SK-N-DZ (cell line): Measurements from ENCODE around the gene MACROD1.
A peak's percentile ranks its signal among the peaks of the same experiment; 100 is the strongest.
"Not testable (repeated sequence)": the region's sequence is repeated elsewhere in the genome, so short reads cannot be mapped to it uniquely, and the experiment has no call there.

Experiments
- DNase-seq: peaks from one replicate; pipeline ENCODE4 v3.0.0-alpha.2; 2015; ENCODE audit warnings: low spot score

The MACROD1 gene

DNA sequence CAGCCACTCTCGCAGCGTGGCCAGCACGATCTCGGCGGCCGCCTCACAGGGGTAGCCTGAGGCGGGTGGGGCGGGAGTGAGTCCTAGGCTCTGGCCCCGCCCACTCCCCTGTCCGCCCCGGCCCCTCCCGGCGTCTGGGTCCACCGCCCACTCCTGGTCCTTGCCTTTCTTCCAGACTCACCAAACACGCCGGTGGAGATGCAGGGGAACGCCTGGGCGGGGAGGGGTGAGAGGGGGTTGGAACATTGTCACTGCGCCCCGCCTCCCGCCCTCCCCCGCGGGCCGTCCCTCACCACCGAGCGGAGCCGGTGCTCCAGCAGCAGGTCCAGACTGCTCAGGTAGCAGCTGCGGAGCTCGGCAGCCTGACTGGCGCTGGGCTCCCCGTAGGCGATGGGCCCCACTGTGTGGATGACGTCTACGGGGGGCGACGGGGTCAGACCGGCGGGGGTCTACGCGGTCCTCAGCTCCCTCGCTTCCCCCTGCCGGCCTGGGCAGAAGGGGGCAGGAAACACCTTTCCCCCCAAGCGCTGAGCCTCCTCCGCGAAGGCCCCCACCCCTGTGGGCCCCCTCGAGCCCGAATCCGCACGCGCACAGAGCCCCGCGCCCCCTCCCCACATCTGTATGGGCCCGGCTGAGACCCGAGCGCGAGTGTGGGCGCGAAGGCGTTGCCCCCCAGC is 166.4 kb downstream of the MACROD1 start:
- DNase-seq, result peak; percentile 65

DNA sequence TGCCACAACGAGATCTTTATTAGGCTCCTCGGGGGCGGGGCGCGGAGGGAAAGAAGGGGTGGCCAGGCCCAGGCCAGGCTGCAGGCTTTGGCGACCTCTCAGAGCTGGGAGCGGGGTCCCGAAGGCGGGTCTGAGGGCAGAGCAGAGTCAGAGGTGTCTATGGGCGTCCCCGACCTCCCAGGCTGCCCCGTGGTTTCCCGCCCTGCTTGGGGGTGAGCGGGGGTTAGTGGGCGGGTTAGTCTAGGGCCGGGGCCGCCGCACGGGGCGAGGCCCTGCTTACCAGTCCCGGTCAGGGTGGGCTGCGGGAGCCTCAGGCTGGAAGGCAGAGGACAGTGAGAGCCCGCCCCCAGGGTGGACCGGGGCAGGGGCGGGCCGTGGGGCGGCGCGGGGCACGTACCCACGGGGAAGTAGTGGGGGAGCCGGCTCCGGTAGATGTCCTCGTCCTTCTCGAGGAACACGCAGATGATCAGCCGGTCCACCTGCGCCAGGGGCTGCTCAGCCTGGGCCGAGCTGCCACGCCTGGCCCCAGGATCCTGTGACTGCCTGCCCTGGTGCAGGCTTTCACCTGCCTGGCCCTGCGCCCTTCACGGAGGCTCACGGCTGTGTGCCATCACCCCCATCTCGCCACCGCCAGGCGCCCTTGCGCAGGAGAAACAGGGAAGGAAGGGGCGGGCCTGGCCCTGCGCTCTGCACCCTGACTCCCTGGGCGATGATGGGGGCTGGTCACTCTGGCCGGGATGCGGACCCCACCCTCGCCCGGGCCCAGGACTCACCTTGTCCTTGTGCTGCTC is 167.2 kb downstream of the MACROD1 start:
- no peak for DNase-seq

DNA sequence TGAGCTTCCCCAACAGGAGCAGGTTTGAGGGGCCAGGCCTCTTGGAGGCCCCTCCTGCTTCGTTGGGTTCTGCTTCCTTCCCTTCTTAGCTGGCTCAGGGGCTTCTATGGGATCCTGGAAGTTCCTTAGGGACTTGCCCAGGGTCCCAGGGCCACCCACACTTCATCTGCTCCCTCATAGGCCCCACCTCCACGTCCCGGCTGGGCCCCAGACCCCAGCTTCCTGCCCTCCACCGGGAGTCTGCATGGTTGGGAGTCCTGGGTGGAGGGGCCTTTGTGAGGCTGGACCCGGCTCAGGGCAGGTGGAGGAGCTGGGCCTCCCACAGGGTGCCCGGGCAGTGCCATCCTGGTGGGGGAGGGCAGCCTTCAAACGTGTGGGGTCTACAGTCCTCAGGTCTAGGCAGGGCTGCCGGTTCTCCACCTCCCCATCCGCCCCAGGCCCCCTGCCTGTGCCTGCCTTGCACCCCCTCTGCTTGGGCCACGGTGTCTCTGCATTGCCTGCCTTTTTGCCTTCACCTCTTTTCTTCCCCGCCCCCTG is 168.0 kb downstream of the MACROD1 start:
- DNase-seq, result no peak

DNA sequence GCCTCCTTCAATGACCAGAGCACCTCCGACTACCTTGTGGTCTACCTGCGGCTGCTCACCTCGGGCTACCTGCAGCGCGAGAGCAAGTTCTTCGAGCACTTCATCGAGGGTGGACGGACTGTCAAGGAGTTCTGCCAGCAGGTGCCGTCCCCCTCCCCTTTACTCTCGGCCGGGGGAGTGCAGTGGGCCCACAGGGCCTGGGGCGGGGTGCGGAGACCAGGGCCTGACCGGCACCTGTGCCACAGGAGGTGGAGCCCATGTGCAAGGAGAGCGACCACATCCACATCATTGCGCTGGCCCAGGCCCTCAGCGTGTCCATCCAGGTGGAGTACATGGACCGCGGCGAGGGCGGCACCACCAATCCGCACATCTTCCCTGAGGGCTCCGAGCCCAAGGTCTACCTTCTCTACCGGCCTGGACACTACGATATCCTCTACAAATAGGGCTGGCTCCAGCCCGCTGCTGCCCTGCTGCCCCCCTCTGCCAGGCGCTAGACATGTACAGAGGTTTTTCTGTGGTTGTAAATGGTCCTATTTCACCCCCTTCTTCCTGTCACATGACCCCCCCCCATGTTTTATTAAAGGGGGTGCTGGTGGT is 168.7 kb downstream of the MACROD1 start:
- no peak for DNase-seq

DNA sequence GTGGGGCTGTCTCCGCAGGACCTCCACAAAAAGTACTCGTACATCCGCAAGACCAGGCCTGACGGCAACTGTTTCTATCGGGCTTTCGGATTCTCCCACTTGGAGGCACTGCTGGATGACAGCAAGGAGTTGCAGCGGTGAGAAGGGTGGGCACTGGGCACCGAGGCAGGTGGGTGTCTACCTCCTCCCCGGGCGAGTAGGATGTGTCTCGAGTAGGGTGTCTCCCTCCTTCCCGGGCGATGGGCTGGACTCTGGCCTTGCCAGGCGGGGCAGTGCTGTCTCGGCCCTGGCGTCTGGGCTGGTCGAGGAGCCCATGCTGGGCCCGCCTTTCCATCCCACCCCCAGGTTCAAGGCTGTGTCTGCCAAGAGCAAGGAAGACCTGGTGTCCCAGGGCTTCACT is 169.4 kb downstream of the MACROD1 start:
- DNase-seq, result no peak

DNA sequence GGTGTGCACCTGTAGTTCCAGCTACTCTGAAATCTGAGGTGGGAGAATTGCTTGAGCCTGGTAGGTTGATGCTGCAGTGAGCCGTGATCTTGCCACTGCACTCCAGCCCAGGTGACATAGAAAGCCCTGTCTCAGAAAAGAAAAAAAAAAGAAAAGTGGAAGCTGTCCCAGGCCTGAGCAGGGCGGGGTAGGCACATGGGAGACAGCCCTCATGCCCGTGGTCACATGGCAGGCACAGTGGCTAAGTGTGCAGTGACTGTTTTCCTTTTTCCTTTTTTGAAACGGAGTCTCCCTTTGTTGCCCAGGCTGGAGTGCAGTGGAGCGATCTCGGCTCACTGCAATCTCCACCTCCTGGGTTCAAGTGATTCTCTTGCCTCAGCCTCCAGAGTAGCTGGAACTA is 171.9 kb downstream of the MACROD1 start:
- DNase-seq, result no peak

DNA sequence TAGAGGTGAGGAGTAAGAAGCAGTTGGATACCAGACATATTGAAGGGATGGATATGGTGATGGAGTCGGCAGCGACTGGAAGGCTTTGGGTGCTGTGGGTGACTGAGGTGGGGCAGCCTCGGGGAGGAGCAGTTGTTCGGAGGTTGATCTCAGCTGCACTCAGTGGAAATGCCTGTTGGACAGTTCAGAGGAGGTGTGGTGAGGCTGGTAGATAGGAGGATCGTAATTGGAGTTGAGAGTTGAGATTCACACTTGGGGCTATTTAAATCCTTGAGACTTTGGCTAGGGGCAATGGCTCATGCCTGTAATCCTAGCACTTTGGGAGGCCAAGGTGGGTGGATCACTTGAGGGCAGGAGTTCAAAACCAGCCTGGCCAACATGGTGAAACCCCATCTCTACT is 172.8 kb downstream of the MACROD1 start:
- no peak for DNase-seq

DNA sequence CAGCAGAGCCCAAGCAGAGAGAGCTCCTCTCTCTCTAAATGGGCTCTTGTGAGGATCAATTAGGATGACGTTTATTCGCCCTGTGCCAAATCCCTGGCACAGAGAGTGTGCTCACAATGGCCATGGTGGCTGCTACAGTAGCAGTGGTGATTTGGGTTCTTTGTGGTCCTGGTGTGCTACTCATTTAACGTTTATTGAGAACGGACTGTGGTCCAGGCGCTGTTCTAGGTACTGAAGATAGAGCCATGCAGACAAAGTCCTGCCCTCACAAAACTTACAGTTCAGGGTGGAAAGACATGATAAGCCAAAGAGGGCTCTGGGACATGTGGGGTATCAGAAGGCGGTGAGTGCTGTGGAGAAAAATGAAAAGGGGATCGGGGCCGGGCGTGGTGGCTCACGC is 174.4 kb downstream of the MACROD1 start:
- DNase-seq, result no peak

DNA sequence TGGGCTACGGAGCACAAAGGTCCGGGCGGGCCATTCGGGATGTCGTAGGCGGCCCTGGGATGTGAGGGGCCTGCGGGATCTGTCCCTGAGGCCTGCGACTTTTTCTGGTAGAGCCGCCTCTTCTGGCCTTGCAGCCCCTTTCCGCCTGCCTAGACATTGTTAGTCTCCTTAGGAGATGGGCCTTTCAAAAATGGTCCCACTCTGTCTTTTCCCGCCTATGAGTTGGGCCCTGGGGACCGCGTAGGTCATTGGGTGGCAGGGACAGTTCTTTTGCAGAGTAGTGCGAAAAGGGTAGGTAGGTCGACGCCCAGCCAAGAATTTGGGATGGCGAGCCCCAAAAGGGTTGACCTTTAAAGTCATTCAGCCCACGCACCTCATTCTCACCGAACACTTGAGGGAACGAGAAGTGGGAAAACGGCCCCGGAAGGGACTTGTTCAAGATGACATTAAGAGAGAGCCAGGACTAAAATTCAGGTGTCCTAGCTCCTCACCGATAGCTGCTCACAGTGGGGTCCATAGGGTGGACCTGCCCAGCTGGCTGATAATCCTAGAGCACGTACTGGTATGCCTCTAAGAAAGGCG is 178.9 kb downstream of the MACROD1 start:
- DNase-seq, result no peak

DNA sequence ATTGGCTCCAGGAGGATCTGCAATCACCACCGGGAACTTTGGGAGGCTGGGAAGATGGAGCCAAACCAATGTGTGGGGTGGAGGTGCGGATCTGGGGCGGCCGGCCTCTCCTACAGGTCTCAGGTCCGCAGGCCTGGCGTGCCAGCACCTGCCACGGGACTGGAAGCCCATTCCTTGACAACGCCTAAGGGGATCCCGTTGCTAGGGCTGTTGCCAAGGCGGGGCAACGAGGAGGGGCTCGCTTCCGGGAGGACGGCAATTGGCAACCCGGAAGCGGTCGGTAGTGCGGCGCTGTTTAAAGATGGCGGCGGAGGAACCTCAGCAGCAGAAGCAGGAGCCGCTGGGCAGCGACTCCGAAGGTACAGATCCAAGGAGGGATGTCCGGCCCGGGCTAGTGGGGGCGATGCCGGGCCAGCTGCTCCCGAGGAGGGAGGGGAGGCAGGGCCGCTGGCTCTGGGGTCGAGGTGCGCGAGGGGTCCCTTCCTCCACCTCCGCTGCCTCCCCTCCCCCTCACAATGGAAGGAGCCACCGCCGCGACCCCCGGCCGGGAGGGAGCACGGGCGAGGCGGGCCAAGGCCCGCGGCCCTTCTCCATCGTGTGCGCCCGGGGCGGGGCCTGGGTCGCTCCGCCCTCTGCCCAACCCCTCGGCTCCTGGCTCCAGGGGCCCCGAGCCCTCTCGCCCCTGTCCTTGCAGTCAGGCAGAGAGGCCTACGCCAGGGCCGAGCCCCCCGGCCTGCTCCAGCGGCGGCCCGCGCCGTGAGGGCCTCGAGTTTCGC is 179.6 kb downstream of the MACROD1 start, which contains the start of gene OTUB1:
TSS of gene OTUB1 (plus strand) at position 283 of the 776 bp plus-strand sequence. CDS start at position 302, 19 bp downstream.
- DNase-seq, result peak; percentile 96

DNA sequence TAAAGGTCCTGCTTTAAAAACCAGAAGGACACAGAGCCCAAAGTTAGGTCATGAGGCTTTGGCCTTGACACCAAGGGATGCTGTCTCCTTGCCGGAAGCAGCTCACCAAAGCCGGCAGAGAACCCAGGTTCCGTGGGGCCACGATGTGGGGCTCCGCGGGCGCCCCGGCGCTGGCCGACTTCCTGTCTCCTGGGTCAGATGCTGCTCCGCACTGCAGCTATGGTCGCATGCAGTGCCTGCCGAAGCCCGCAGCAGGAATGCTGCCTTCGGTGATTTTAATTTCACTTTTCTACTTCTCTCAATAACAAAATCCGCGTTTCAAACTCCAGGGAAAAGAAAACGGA is 180.1 kb downstream of the MACROD1 start:
- DNase-seq, result no peak

DNA sequence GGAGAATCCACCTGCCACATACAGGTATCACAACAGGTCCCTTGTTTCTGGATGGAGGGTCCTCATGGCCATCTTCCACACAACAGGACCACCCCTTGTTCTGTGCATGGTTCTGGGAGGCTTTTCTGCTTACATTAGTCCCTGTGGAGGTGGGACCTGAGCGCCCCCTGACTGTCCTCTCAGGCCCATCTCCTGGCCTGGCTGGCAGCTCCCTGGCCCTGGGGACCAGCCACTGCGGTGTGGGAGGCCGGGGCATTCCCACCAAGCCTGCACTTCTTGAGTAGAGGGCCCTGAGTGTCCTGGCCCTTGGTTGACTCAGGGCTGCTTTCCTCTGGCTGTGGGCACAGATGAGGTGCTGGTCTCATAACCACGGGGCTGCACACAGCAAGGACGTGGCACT is 186.5 kb downstream of the MACROD1 start:
- DNase-seq, result no peak

DNA sequence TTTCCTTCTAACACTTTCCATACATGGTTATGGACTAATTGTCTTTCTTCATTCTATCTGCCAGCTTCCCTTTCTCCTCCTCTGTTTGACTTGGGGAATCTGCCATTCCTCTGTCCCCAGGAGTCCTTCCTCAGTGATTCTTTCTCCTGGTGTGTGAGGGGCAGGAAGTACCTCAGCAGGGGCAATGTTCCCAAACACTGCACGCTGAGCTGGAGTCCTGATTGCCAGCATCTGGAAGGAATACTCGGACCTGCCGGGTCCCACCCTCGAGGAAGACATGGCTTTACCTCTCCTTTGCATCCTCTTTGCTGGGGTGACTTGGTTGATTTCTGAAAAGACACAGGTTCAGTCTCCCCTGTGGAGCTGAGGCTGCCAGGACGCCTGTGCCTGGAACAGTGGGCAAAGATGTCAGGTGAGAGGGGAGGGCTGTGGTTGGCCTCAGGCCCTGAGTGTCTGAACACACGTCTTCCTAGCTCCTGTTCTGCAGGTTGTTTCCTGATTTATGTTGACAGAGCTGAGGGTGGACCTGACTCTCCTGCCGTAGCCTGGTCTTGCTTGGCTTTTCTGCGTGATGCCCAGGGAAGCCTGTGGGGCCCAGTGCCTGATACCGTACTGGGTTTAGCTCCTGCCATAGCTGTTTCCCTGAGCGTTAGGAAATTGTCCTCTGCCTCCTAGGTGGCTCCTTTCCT is 187.2 kb downstream of the MACROD1 start:
- DNase-seq, result no peak

DNA sequence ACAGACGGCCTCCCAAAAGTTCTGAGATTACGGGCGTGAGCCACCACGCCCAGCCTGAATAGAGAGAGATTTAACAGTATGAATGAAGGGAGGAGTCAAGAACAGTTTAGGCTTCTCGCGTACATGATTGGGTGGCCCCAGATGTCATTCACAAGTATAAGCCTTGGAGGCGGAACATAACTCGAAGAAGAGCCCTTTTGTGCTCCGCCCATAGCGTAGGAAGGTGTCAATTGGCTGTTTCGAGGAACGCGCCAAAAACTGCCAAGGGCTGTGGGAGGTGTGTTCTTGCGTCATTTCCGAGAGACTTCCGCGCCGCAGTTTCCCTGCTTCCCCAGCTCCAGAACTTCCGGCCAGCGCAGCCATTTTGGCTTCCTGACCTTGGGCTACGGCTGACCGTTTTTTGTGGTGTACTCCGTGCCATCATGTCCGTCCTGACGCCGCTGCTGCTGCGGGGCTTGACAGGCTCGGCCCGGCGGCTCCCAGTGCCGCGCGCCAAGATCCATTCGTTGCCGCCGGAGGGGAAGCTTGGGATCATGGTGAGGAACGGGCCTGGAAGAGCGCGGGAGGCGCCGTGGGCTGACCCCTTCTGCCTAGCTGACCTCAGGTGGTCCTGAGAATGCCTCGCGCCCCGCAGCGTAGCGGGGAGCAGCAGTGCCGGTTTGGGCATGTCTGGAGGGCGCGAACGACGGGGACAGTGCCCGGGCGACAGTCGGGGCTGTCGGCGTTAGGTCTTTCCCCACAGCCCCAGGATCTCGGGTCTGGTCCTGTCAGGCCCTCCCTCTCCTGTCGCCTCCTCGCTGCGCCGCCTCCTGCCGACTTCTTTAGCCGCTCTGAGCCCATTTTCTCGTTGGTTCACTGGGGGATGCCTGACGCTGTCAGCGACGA is 191.4 kb downstream of the MACROD1 start, which contains the start of gene COX8A:
TSS of gene COX8A (plus strand) at position 362 of the 885 bp plus-strand sequence. CDS start at position 423, 61 bp downstream.
- peak; percentile 100 for DNase-seq

DNA sequence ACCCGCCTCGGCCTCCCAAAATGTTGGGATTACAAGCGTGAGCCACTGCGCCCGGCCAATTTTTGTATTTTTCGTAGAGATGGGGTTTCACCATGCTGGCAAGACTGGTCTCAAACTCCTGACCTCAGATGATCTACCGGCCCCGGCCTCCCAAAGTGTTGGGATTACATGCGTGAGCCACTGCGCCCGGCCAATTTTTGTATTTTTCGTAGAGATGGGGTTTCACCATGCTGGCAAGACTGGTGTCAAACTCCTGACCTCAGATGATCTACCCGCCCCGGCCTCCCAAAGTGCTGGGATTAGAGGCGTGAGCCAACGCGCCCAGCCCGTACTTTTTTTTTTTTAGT is 192.0 kb downstream of the MACROD1 start:
- DNase-seq, result not testable (repeated sequence)

DNA sequence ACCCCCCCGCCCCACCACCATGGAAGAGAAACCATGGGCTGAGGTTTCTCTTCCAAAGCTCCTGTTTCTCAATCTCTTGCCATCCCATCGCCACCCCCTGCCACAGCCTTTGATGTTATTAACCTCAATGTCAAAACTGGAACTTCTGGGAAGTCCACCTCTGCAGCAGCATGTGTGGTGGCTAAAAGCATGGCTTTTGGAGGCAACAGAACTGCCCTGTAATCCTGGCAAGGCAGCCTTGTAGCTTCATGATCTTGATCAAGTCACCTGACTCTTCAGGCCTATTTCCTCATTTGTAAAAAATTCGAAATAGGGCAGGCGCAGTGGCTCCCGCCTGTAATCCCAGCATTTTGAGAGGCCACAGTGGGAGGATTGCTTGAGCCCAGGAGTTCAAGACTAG is 195.0 kb downstream of the MACROD1 start:
- no peak for DNase-seq

DNA sequence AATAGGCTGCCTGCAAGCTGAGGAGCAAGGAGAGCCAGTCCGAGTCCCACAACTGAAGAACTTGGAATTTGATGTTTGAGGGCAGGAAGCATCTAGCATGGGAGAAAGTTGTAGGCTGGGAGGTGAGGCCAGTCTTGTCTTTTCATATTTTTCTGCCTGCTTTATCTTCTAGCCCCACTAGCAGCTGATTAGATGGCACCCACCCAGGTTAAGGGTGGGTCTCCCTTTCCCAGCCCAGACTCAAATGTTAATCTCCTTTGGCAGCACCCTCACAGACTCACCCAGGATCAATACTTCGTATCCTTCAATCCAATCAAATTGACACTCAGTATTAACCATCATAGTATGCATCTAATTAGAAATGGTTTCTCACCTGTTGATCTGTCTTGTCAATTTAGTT is 196.5 kb downstream of the MACROD1 start:
- no peak for DNase-seq

DNA sequence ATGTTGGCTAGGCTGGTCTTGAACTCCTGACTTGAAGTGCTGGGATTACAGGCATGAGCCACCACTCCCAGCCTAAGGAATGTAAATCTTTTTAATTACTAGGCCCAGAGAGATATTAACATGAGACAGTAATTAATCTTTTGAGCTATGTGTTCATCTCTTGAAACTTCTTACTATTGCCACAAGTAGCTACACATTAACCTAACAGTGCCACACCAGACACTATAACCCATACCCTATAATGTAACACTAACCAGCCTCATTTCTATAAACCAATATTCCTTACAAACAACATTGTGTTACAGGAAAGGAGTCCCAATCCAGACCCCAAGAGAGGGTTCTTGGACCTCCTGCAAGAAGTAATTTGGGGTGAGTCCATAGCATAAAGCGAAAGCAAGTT is 199.5 kb downstream of the MACROD1 start:
- no peak for DNase-seq

DNA sequence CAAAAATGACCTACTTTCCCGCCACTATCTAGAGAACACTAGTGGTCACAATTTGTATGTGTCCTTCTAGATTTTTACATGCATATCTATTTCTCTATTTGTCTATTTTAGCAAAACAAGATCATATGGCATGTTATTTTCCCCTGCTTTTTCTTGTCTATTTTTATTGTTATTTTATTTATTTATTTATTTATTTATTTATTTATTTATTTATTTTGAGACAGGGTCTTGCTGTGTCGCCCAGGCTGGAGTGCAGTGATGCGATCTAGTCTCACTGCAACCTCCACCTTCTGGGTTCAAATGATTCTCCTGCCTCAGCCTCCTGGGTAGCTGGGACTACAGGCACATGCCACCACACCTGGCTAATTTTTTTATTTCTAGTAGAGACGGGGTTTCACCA is 202.0 kb downstream of the MACROD1 start:
- not testable (repeated sequence) for DNase-seq
